Uterus (tissue), 4 donors: ENCODE data around the gene MACROH2A1. TPM values are rescaled to one million over a fixed set of nuclear protein-coding genes. Genes with fewer than 3 reads are reported as not detected.

Source experiments
- DNase-seq, 2 donors: peaks; one replicate each; pipeline ENCODE4 v3.0.0-alpha.2; 2019 to 2020
- H3K27ac ChIP-seq, 2 donors: fragments of 200-600 bp; sonication (generic); 1 replicate in 1 of 2; 2 replicates in 1 of 2; pipeline ENCODE4 v1.5.1; 2016 to 2018
- H3K27me3 ChIP-seq, 2 donors: fragments of 200-600 bp; sonication (generic); one replicate each; pipeline ENCODE4 v1.5.1; 2018 to 2019; ENCODE audit warnings: control low read depth in 1 of 2
- H3K36me3 ChIP-seq, 2 donors: fragments of 200-600 bp; sonication (generic); one replicate each; pipeline ENCODE4 v1.5.1; 2019; ENCODE audit warnings: control low read depth in 1 of 2
- H3K4me1 ChIP-seq, 2 donors: fragments of 200-600 bp; sonication (generic); one replicate each; pipeline ENCODE4 v1.5.1; 2018 to 2019; ENCODE audit warnings: control low read depth in 1 of 2
- H3K4me3 ChIP-seq, 2 donors: fragments of 200-600 bp; sonication (generic); 1 replicate in 1 of 2; 2 replicates in 1 of 2; pipeline ENCODE4 v1.5.1; 2018 to 2019; ENCODE audit warnings: mild to moderate bottlenecking in 1 of 2
- H3K9me3 ChIP-seq, 2 donors: fragments of 200-600 bp; sonication (generic); one replicate each; pipeline ENCODE4 v1.5.1; 2019; ENCODE audit warnings: control low read depth in 1 of 2
- CTCF ChIP-seq, 4 experiments: fragments of 200-600 bp in 2 of 4; fragments of 450-650 bp in 2 of 4; sonication (generic) in 2 of 4; IDR thresholded peaks; one replicate each; pipeline ENCODE4 v1.5.1; 2016 to 2019; ENCODE audit warnings: antibody characterized with exemption in 4 of 4, mild to moderate bottlenecking in 2 of 4, moderate library complexity in 1 of 4
- POLR2A ChIP-seq, 2 donors: fragments of 450-650 bp; IDR thresholded peaks; one replicate each; pipeline ENCODE4 v1.6.1; 2016; ENCODE audit warnings: antibody characterized with exemption in 2 of 2, mild to moderate bottlenecking in 1 of 2, moderate library complexity in 1 of 2
- intact Hi-C: fragments of 100-400 bp; cut with DNase I; formaldehyde crosslinking; loops from one replicate; pipeline ENCODE4 v1.15.1; 2023; ENCODE audit warnings: low total_unique reads
- total RNA-seq, 4 donors: library from RNA; depleted of rRNA in 3 of 4; stranded (reverse); fragments of >200 nt in 3 of 4; gene quantifications; one replicate each; pipeline versions ENCODE4 v1.1.0 to v1.2.4, GENCODE V29; 2014 to 2023
- donor health status: DM: yes; HTN: yes; CAD: no.

Gene MACROH2A1
- total RNA-seq, 4 donors from 2014 or later = 121 to 200 (median 141) TPM

GRCh38 chr5:135353952-135354721 lies 44.9 kb downstream of the MACROH2A1 start:
- no peak for DNase-seq
- Histone ChIP-seq H3K27ac (peak overlapping the region; percentile 31 to 54), H3K4me3 (no peak overlapping the region), H3K9me3 (no peaks in the 10 kb centered on the region), H3K27me3 (no peaks in the 10 kb centered on the region), H3K4me1 (peaks cover 0 to 9% of the 10 kb centered on the region in 2 donors), H3K36me3 (no peaks in the 10 kb centered on the region)
- TF ChIP-seq POLR2A (IDR thresholded peaks at IDR 0.05) (no peak), CTCF (IDR thresholded peaks at IDR 0.05) (no peak)
- intact Hi-C loops = no loop called here

GRCh38 chr5:135350536-135350935 lies 48.5 kb downstream of the MACROH2A1 start:
- H3K9me3 ChIP-seq = no peaks in the 10 kb centered on the region
- intact Hi-C loops = no loop called here
- no peaks in the 10 kb centered on the region for H3K36me3 ChIP-seq
- DNase-seq = no peak
- no peaks in the 10 kb centered on the region for H3K27me3 ChIP-seq
- TF ChIP-seq CTCF (IDR thresholded peaks at IDR 0.05) (no peak), POLR2A (IDR thresholded peaks at IDR 0.05) (no peak)
- H3K27ac ChIP-seq = no peak overlapping the region
- H3K4me1 ChIP-seq = peaks cover 0 to 3% of the 10 kb centered on the region in 2 donors
- H3K4me3 ChIP-seq = no peak overlapping the region

GRCh38 chr5:135349886-135350285 lies 49.1 kb downstream of the MACROH2A1 start:
- TF ChIP-seq POLR2A (IDR thresholded peaks at IDR 0.05) (no peak), CTCF (IDR thresholded peaks at IDR 0.05) (no peak)
- H3K9me3 ChIP-seq = no peaks in the 10 kb centered on the region
- intact Hi-C loops = no loop called here
- H3K4me1 ChIP-seq = no peaks in the 10 kb centered on the region
- no peaks in the 10 kb centered on the region for H3K27me3 ChIP-seq
- H3K4me3 ChIP-seq = no peak overlapping the region
- no peak for DNase-seq
- no peaks in the 10 kb centered on the region for H3K36me3 ChIP-seq
- H3K27ac ChIP-seq = no peak overlapping the region

GRCh38 chr5:135349451-135349850 lies 49.6 kb downstream of the MACROH2A1 start:
- no peak for DNase-seq
- TF ChIP-seq POLR2A (IDR thresholded peaks at IDR 0.05) (no peak), CTCF (IDR thresholded peaks at IDR 0.05) (no peak)
- H3K9me3 ChIP-seq = no peaks in the 10 kb centered on the region
- intact Hi-C loops = no loop called here
- H3K4me1 ChIP-seq = no peaks in the 10 kb centered on the region
- no peak overlapping the region for H3K4me3 ChIP-seq
- no peaks in the 10 kb centered on the region for H3K27me3 ChIP-seq
- no peak overlapping the region for H3K27ac ChIP-seq
- no peaks in the 10 kb centered on the region for H3K36me3 ChIP-seq

- no peak overlapping the region for H3K27ac ChIP-seq
- no peaks in the 10 kb centered on the region for H3K4me1 ChIP-seq
- no peaks in the 10 kb centered on the region for H3K27me3 ChIP-seq
- DNase-seq = no peak
- H3K9me3 ChIP-seq = no peaks in the 10 kb centered on the region
- no peaks in the 10 kb centered on the region for H3K36me3 ChIP-seq
- no peak for TF ChIP-seq CTCF (IDR thresholded peaks at IDR 0.05)
- TF ChIP-seq POLR2A (IDR thresholded peaks at IDR 0.05) = no peak
- intact Hi-C loops = no loop called here
- no peak overlapping the region for H3K4me3 ChIP-seq
Observed at GRCh38 chr5:135348918-135349317, 50.1 kb downstream of the MACROH2A1 start.
